IMR-90 (cell line): ENCODE measurements around the gene TCF20.

Source experiments
- RFX5 ChIP-seq: IDR thresholded peaks from 2 replicates; pipeline ENCODE4 v1.8.0; 2012; ENCODE audit warnings: low read depth, mild to moderate bottlenecking, low read length, moderate library complexity
- TF ChIP-seq, protein P1 (sequence below): conservative IDR thresholded peaks from 2 replicates; pipeline ENCODE4 v1.5.1; 2012; ENCODE audit warnings: mild to moderate bottlenecking, low read depth, low read length, improper control_type of control experiment

DNA sequence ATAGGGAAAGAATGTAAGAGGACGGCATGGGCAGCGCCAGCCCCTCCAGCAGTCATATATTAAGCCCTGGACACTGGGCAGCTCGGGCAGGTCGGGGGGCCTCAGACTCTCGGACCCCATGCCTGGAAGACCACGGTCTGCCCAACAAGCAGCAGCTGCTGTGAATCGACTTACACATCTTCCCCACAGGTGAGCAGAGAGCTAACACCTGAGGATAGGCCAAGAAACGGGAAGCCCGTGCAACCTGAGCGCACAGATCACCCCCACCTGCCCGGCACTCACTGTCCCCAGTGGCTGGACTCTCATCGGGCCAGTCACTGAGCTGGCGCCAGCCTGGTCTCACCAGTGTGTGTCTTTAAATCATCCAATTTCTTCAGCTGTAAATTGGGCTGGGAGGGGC, 4.7 kb upstream of the TCF20 start:
- TF ChIP-seq, protein P1, sequence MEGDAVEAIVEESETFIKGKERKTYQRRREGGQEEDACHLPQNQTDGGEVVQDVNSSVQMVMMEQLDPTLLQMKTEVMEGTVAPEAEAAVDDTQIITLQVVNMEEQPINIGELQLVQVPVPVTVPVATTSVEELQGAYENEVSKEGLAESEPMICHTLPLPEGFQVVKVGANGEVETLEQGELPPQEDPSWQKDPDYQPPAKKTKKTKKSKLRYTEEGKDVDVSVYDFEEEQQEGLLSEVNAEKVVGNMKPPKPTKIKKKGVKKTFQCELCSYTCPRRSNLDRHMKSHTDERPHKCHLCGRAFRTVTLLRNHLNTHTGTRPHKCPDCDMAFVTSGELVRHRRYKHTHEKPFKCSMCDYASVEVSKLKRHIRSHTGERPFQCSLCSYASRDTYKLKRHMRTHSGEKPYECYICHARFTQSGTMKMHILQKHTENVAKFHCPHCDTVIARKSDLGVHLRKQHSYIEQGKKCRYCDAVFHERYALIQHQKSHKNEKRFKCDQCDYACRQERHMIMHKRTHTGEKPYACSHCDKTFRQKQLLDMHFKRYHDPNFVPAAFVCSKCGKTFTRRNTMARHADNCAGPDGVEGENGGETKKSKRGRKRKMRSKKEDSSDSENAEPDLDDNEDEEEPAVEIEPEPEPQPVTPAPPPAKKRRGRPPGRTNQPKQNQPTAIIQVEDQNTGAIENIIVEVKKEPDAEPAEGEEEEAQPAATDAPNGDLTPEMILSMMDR = no peak
- no peak for TF ChIP-seq RFX5
